H9 (cell line): ENCODE measurements around the gene NDNF. TPM values are rescaled to one million over a fixed set of nuclear protein-coding genes. Genes with fewer than 3 reads are reported as not detected.

Source experiments
- DNase-seq: peaks from one replicate; pipeline ENCODE4 v3.0.0-alpha.2; 2017
- H2AFZ ChIP-seq: one replicate; pipeline ENCODE4 v1.6.1; 2013; ENCODE audit warnings: mild to moderate bottlenecking, low read length, control low read depth, moderate library complexity
- H2AK5ac ChIP-seq: 2 replicates; pipeline ENCODE4 v1.6.1; 2013; ENCODE audit warnings: low read length, control low read depth, mixed read lengths; ENCODE audit not compliant: insufficient read length
- H2BK120ac ChIP-seq: one replicate; pipeline ENCODE4 v1.6.1; 2013; ENCODE audit warnings: low read depth, mild to moderate bottlenecking, low read length, control low read depth, inconsistent platforms; ENCODE audit not compliant: poor library complexity, severe bottlenecking
- H2BK12ac ChIP-seq: 2 replicates; pipeline ENCODE4 v1.6.1; 2013; ENCODE audit warnings: low read length, control low read depth, mixed read lengths, low read depth; ENCODE audit not compliant: insufficient read length
- H2BK15ac ChIP-seq: 2 replicates; pipeline ENCODE4 v1.6.1; 2013; ENCODE audit warnings: low read depth, low read length, control low read depth
- H2BK20ac ChIP-seq: one replicate; pipeline ENCODE4 v1.6.1; 2013; ENCODE audit warnings: low read depth, mild to moderate bottlenecking, low read length, control low read depth, inconsistent platforms; ENCODE audit not compliant: poor library complexity, severe bottlenecking
- H2BK5ac ChIP-seq: 2 replicates; pipeline ENCODE4 v1.6.1; 2013; ENCODE audit warnings: low read length, control low read depth, mixed read lengths; ENCODE audit not compliant: insufficient read length
- H3K14ac ChIP-seq: 2 replicates; pipeline ENCODE4 v1.6.1; 2013; ENCODE audit warnings: low read length, control low read depth; ENCODE audit not compliant: insufficient read depth
- H3K18ac ChIP-seq: 2 replicates; pipeline ENCODE4 v1.6.1; 2013; ENCODE audit warnings: low read depth, mild to moderate bottlenecking, mixed read lengths, low read length, control low read depth; ENCODE audit not compliant: insufficient read length
- H3K23ac ChIP-seq: 2 replicates; pipeline ENCODE4 v1.6.1; 2013; ENCODE audit warnings: low read length, control low read depth, mixed read lengths, low read depth; ENCODE audit not compliant: insufficient read length
- H3K23me2 ChIP-seq: 2 replicates; pipeline ENCODE4 v1.6.1; 2013; ENCODE audit warnings: low read depth, mild to moderate bottlenecking, mixed read lengths, low read length, control low read depth; ENCODE audit not compliant: insufficient read length, poor library complexity, severe bottlenecking
- H3K27ac ChIP-seq: 2 replicates; pipeline ENCODE4 v1.5.1; 2013; ENCODE audit warnings: low read length, control low read depth, mixed read lengths, low read depth; ENCODE audit not compliant: insufficient read length
- H3K27me3 ChIP-seq: 2 replicates; pipeline ENCODE4 v1.6.1; 2013; ENCODE audit warnings: low read length, control low read depth, inconsistent platforms; ENCODE audit not compliant: insufficient read depth
- H3K4ac ChIP-seq: 2 replicates; pipeline ENCODE4 v1.6.1; 2013; ENCODE audit warnings: low read depth, mild to moderate bottlenecking, control low read depth, inconsistent platforms, low read length, moderate library complexity
- H3K4me1 ChIP-seq: 2 replicates; pipeline ENCODE4 v1.6.1; 2013; ENCODE audit warnings: low read length, control low read depth, inconsistent platforms; ENCODE audit not compliant: insufficient read depth
- H3K4me2 ChIP-seq: 2 replicates; pipeline ENCODE4 v1.6.1; 2013; ENCODE audit warnings: low read length, control low read depth, mixed read lengths; ENCODE audit not compliant: insufficient read length, insufficient read depth
- H3K56ac ChIP-seq: 2 replicates; pipeline ENCODE4 v1.6.1; 2013; ENCODE audit warnings: low read depth, mild to moderate bottlenecking, mixed read lengths, low read length, control low read depth; ENCODE audit not compliant: insufficient read length
- H3K79me1 ChIP-seq: 2 replicates; pipeline ENCODE4 v1.6.1; 2013; ENCODE audit warnings: low read depth, mild to moderate bottlenecking, moderate library complexity, low read length, control low read depth, inconsistent platforms; ENCODE audit not compliant: insufficient read depth, poor library complexity, severe bottlenecking
- H3K79me2 ChIP-seq: 2 replicates; pipeline ENCODE4 v1.6.1; 2013; ENCODE audit warnings: low read length, control low read depth, inconsistent platforms; ENCODE audit not compliant: insufficient read depth
- H3K9ac ChIP-seq: 2 replicates; pipeline ENCODE4 v1.6.1; 2013; ENCODE audit warnings: low read length, control low read depth, mixed read lengths; ENCODE audit not compliant: insufficient read length; ENCODE audit errors: extremely low read depth
- H3K9me3 ChIP-seq: one replicate; pipeline ENCODE4 v1.6.1; 2013; ENCODE audit warnings: low read depth, low read length, inconsistent platforms; ENCODE audit not compliant: control insufficient read depth
- H3T11ph ChIP-seq: one replicate; pipeline ENCODE4 v1.6.1; 2013; ENCODE audit warnings: mild to moderate bottlenecking, low read length, control low read depth, inconsistent platforms
- H4K20me1 ChIP-seq: one replicate; pipeline ENCODE4 v1.6.1; 2013; ENCODE audit not compliant: control insufficient read depth, insufficient read length, insufficient read depth
- H4K5ac ChIP-seq: 2 replicates; pipeline ENCODE4 v1.6.1; 2013; ENCODE audit warnings: low read depth, mild to moderate bottlenecking, mixed read lengths, low read length, control low read depth; ENCODE audit not compliant: insufficient read length
- H4K8ac ChIP-seq: replicated peaks from 2 replicates; pipeline ENCODE4 v1.6.1; 2013; ENCODE audit warnings: low read length, control low read depth, mixed read lengths, low read depth; ENCODE audit not compliant: insufficient read length
- H4K91ac ChIP-seq: 2 replicates; pipeline ENCODE4 v1.6.1; 2013; ENCODE audit warnings: low read depth, mild to moderate bottlenecking, moderate library complexity, mixed read lengths, low read length, control low read depth; ENCODE audit not compliant: insufficient read length
- H3K27ac Mint-ChIP-seq, 3 experiments: 2 replicates in 2 of 3; 3 replicates in 1 of 3; pipeline ENCODE4 v1.8.0; 2020 to 2021; ENCODE audit warnings: mixed read lengths in 3 of 3, mild to moderate bottlenecking in 1 of 3, moderate library complexity in 1 of 3
- H3K27me3 Mint-ChIP-seq: 2 replicates; pipeline ENCODE4 v1.8.0; 2021; ENCODE audit warnings: low read depth, mild to moderate bottlenecking, moderate library complexity, mixed read lengths
- H3K36me3 Mint-ChIP-seq, 3 experiments: 2 replicates in 2 of 3; 3 replicates in 1 of 3; pipeline ENCODE4 v1.8.0; 2020 to 2021; ENCODE audit warnings: low read depth in 3 of 3, mixed read lengths in 3 of 3; ENCODE audit not compliant: insufficient read depth in 1 of 3
- H3K4me1 Mint-ChIP-seq, 2 experiments: 2 replicates each; pipeline ENCODE4 v1.8.0; 2020; ENCODE audit warnings: mixed read lengths in 2 of 2
- H3K4me3 Mint-ChIP-seq, 2 experiments: 2 replicates in 1 of 2; 3 replicates in 1 of 2; pipeline ENCODE4 v1.8.0; 2020 to 2021; ENCODE audit warnings: mild to moderate bottlenecking in 2 of 2, mixed read lengths in 2 of 2, moderate library complexity in 1 of 2
- H3K9me3 Mint-ChIP-seq, 2 experiments: 2 replicates in 1 of 2; 3 replicates in 1 of 2; pipeline ENCODE4 v1.8.0; 2020; ENCODE audit warnings: mild to moderate bottlenecking in 2 of 2, mixed read lengths in 2 of 2, moderate library complexity in 1 of 2
- CTCF ChIP-seq: fragments of 200-600 bp; sonication (generic); conservative IDR thresholded peaks from 3 replicates; pipeline ENCODE4 v1.8.0; 2021; ENCODE audit warnings: antibody characterized with exemption, mild to moderate bottlenecking
- WGBS: extraction: QIAGEN DNeasy Blood & Tissue Kit; methylation state at CpG from one replicate; pipeline ENCODE4 v1.1.7; 2013; ENCODE audit warnings: missing lambda C conversion rate, low lambda C conversion rate, mixed read lengths; ENCODE audit not compliant: insufficient read length; ENCODE audit errors: extremely low coverage; 5-methylcytosine and 5-hydroxymethylcytosine counted together
- total RNA-seq: library from RNA; stranded (reverse); gene quantifications from 2 replicates; pipeline ENCODE4 v1.2.1, GENCODE V29; 2021

NDNF gene
- total RNA-seq, 1 experiment from 2014 or later, result 0.17 TPM

- H4K5ac ChIP-seq, result no peak overlapping the region
- Mint-ChIP-seq H3K36me3 (no peaks in the 10 kb centered on the region), H3K27ac (peak overlapping the region in 2 of 3 experiments; percentile 39 to 64; a peak in 4 of 7 replicates), H3K27me3 (no peaks in the 10 kb centered on the region), H3K9me3 (no peaks in the 10 kb centered on the region), H3K4me1 (peaks cover 37 to 45% of the 10 kb centered on the region in 2 experiments), H3K4me3 (0 out of 5 replicates have a peak overlapping the region, but pooled peaks of 1 of the 2 experiments have one; percentile 17)
- H3K23ac ChIP-seq, result no peak overlapping the region
- no peaks in the 10 kb centered on the region for H4K20me1 ChIP-seq
- H4K8ac ChIP-seq, result no peak overlapping the region
- H3K56ac ChIP-seq, result no peak overlapping the region
- no peaks in the 10 kb centered on the region for H3K79me2 ChIP-seq
- no peak for TF ChIP-seq CTCF
- H3K4me1 ChIP-seq, result peaks cover 3% of the 10 kb centered on the region; the same call in 1 of the 2 replicates
- H3K14ac ChIP-seq, result no peak overlapping the region
- no peak overlapping the region for H2AK5ac ChIP-seq
- H3T11ph ChIP-seq, result no peak overlapping the region
- H3K27me3 ChIP-seq, result no peaks in the 10 kb centered on the region
- H3K23me2 ChIP-seq, result no peaks in the 10 kb centered on the region
- no peak overlapping the region for H2BK120ac ChIP-seq
- H4K91ac ChIP-seq, result no peak overlapping the region
- H3K9me3 ChIP-seq, result no peaks in the 10 kb centered on the region
- no peak overlapping the region for H2BK5ac ChIP-seq
- no peak overlapping the region for H3K4ac ChIP-seq
- H3K4me2 ChIP-seq, result no peak overlapping the region
- no peak overlapping the region for H2BK20ac ChIP-seq
- no peak overlapping the region for H2BK12ac ChIP-seq
- no peak overlapping the region for H3K27ac ChIP-seq
- no CpG with 5 or more reads among the region's 1 CpG for WGBS
- H2BK15ac ChIP-seq, result no peak overlapping the region
- H3K18ac ChIP-seq, result no peak overlapping the region
- no peak overlapping the region for H2AFZ ChIP-seq
- H3K9ac ChIP-seq, result no peak overlapping the region
- no peaks in the 10 kb centered on the region for H3K79me1 ChIP-seq
- no peak for DNase-seq
Observed at GRCh38 chr4:121011780-121012340, 60.5 kb downstream of the NDNF start.
